Measurements from ENCODE around the gene TIGD1. TPM values are rescaled to one million over a fixed set of nuclear protein-coding genes. Genes with fewer than 3 reads are reported as not detected.

The TIGD1 gene
- total and polyA plus RNA-seq, 7 donors = 0.23 to 4.2 (median 3.0) TPM

GRCh38 chr2:232538671-232539070 lies 11.7 kb downstream of the TIGD1 start:
- Histone ChIP-seq H3K27ac (no peak overlapping the region), H3K9me3 (peaks cover 0 to 7% (median 0%) of the 10 kb centered on the region in 4 donors), H3K36me3 (no peaks in the 10 kb centered on the region), H3K27me3 (peaks cover 3 to 53% (median 35%) of the 10 kb centered on the region in 3 donors), H3K4me1 (no peaks in the 10 kb centered on the region), H3K4me3 (no peak overlapping the region)
- TF ChIP-seq POLR2A (IDR thresholded peaks at IDR 0.05) (no peak), EP300 (IDR thresholded peaks at IDR 0.05) (no peak), CTCF (IDR thresholded peaks at IDR 0.05) (no peak), POLR2AphosphoS5 (IDR thresholded peaks at IDR 0.05) (no peak)
- WGBS, 2 donors = 24 to 59% methylated on average over 4 of the region's 4 CpGs
- intact Hi-C loops (cut with DNase I) = no loop called here
- DNase-seq = peak; percentile 50

GRCh38 chr2:232537499-232537898 lies 12.9 kb downstream of the TIGD1 start:
- no peaks in the 10 kb centered on the region for H3K36me3 ChIP-seq
- peak; percentile 44 for DNase-seq
- H3K4me3 ChIP-seq = no peak overlapping the region
- H3K27me3 ChIP-seq = peaks cover 3 to 53% (median 35%) of the 10 kb centered on the region in 3 donors
- peaks cover 0 to 7% (median 0%) of the 10 kb centered on the region in 4 donors for H3K9me3 ChIP-seq
- no peak overlapping the region for H3K27ac ChIP-seq
- intact Hi-C loops (cut with DNase I) = no loop called here
- 70 to 83% methylated on average over 4 of the region's 4 CpGs for WGBS, 2 donors
- no peaks in the 10 kb centered on the region for H3K4me1 ChIP-seq
- TF ChIP-seq POLR2A (IDR thresholded peaks at IDR 0.05) (no peak), EP300 (IDR thresholded peaks at IDR 0.05) (no peak), CTCF (IDR thresholded peaks at IDR 0.05) (no peak), POLR2AphosphoS5 (IDR thresholded peaks at IDR 0.05) (no peak)

GRCh38 chr2:232537079-232537478 lies 13.3 kb downstream of the TIGD1 start:
- Histone ChIP-seq H3K4me3 (no peak overlapping the region), H3K4me1 (no peaks in the 10 kb centered on the region), H3K36me3 (no peaks in the 10 kb centered on the region), H3K27me3 (peaks cover 3 to 53% (median 35%) of the 10 kb centered on the region in 3 donors), H3K9me3 (peaks cover 0 to 7% (median 0%) of the 10 kb centered on the region in 4 donors), H3K27ac (no peak overlapping the region)
- no peak for TF ChIP-seq POLR2A (IDR thresholded peaks at IDR 0.05)
- TF ChIP-seq EP300 (IDR thresholded peaks at IDR 0.05) = no peak
- no peak for TF ChIP-seq POLR2AphosphoS5 (IDR thresholded peaks at IDR 0.05)
- TF ChIP-seq CTCF (IDR thresholded peaks at IDR 0.05) = no peak
- intact Hi-C loops (cut with DNase I) = no loop called here
- DNase-seq = peak; percentile 52
- 66 to 69% methylated on average over 5 of the region's 5 CpGs for WGBS, 2 donors

- H3K27ac ChIP-seq = no peak overlapping the region
- 92 to 94% methylated on average over 5 of the region's 5 CpGs for WGBS, 2 donors
- DNase-seq = peak; percentile 15
- no peaks in the 10 kb centered on the region for H3K4me1 ChIP-seq
- no peak overlapping the region for H3K4me3 ChIP-seq
- no peaks in the 10 kb centered on the region for H3K36me3 ChIP-seq
- intact Hi-C loops (cut with DNase I) = no loop called here
- H3K9me3 ChIP-seq = peaks cover 0 to 7% (median 0%) of the 10 kb centered on the region in 4 donors
- TF ChIP-seq CTCF (IDR thresholded peaks at IDR 0.05) = no peak
- no peak for TF ChIP-seq EP300 (IDR thresholded peaks at IDR 0.05)
- no peak for TF ChIP-seq POLR2AphosphoS5 (IDR thresholded peaks at IDR 0.05)
- TF ChIP-seq POLR2A (IDR thresholded peaks at IDR 0.05) = no peak
- peaks cover 3 to 53% (median 35%) of the 10 kb centered on the region in 3 donors for H3K27me3 ChIP-seq
Measured at GRCh38 chr2:232535761-232536530, 14.4 kb downstream of the TIGD1 start.
